GM12864 (cell line): ENCODE data around the gene CHRDL2.

Experiments
- DNase-seq: peaks from one replicate; pipeline ENCODE4 v3.0.0-alpha.2; 2011; ENCODE audit warnings: low read depth
- H3K4me3 ChIP-seq: 2 replicates; pipeline ENCODE4 v1.5.1; 2011; ENCODE audit warnings: mild to moderate bottlenecking, low read depth, low read length, control low read depth
- CTCF ChIP-seq: IDR thresholded peaks from 2 replicates; pipeline ENCODE4 v1.5.1; 2011; ENCODE audit warnings: low read depth, mild to moderate bottlenecking, moderate library complexity, low read length, control low read depth, inconsistent platforms; ENCODE audit errors: missing control alignments

Gene CHRDL2

GRCh38 chr11:74672956-74673692 lies 58.1 kb downstream of the CHRDL2 start:
- no peak overlapping the region for H3K4me3 ChIP-seq
- no peak for TF ChIP-seq CTCF
- no peak for DNase-seq

- DNase-seq: no peak
- TF ChIP-seq CTCF: no peak
- H3K4me3 ChIP-seq: no peak overlapping the region
Observed at GRCh38 chr11:74672332-74672955, 58.8 kb downstream of the CHRDL2 start.

GRCh38 chr11:74671520-74672196 lies 59.6 kb downstream of the CHRDL2 start:
- H3K4me3 ChIP-seq: no peak overlapping the region
- no peak for DNase-seq
- TF ChIP-seq CTCF: no peak

GRCh38 chr11:74670171-74670570 lies 61.1 kb downstream of the CHRDL2 start:
- no peak overlapping the region for H3K4me3 ChIP-seq
- no peak for TF ChIP-seq CTCF
- DNase-seq: no peak

- no peak overlapping the region for H3K4me3 ChIP-seq
- DNase-seq: no peak
- no peak for TF ChIP-seq CTCF
Observed at GRCh38 chr11:74669211-74670160, 61.7 kb downstream of the CHRDL2 start.

GRCh38 chr11:74663315-74663714 lies 67.9 kb downstream of the CHRDL2 start:
- DNase-seq: no peak
- TF ChIP-seq CTCF: no peak
- H3K4me3 ChIP-seq: no peak overlapping the region
